NCI-H774 (cell line): ENCODE data around the gene PHACTR1.
"Not testable (repeated sequence)": the region's sequence is repeated elsewhere in the genome, so short reads cannot be mapped to it uniquely, and the experiment has no call there.

ENCODE experiments used
- DNase-seq: peaks from one replicate; lab custom pipeline; 2025; lab: John Stamatoyannopoulos, UW

PHACTR1 gene

DNA sequence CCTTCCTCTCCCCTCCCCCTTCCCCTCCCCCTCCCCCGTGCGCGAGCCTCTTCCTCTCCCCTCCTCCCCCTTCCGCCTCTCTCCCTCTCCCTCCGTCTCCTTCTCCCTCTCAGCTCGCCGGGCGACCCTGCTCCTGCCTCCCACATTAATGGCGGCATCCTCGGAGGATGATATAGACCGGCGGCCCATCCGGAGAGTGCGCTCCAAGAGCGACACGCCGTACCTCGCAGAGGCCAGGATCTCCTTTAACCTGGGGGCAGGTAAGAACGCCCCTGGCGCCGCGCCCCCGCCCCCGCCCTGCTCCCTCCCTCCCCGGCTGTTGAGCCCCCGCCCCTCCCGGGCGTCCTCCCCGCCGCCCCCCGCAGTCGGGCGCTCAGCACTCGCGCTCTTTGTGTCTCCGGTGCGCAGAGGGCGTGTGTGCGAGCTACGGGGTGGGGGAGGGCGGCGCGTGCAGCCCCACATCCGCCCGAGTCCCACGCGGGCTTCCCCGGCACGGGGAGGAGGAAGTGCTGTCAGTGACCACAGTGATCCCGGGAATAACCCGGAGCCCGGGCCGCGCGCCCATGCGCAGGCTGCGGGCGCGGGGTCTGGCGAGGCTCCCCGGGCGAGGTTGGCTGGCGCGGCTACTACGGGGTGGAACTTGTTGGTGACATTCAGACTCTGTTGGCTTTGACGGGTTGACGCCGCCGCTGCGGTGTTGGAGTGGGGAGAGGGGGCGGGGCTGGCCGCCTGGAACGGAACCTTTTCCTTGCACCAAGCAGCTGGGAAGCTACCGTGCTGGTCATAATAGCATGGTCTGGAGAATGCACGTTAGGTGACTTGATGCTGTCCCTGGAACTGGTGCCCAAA lies 33.2 kb downstream of the PHACTR1 start:
- DNase-seq = no peak

DNA sequence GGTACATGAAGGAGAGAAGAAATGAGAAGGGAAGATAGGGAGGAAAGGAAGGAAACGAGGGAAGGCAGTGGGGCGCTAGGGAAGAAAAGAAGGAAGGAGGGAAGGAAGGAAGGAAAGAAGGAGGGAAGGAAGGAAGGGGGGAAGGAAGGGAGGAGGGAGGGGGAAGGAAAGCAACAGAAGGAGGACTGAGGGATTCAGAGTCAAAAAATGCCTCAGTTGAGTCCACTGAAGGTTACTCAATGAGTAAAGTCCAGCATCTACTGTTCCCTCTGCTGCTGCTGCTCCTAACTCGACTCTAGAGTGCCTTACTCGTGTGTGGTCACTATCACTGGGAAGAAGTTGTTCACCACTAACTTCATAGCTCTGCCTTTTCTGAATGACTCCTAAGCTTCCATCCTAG lies 33.8 kb downstream of the PHACTR1 start:
- DNase-seq = no peak

DNA sequence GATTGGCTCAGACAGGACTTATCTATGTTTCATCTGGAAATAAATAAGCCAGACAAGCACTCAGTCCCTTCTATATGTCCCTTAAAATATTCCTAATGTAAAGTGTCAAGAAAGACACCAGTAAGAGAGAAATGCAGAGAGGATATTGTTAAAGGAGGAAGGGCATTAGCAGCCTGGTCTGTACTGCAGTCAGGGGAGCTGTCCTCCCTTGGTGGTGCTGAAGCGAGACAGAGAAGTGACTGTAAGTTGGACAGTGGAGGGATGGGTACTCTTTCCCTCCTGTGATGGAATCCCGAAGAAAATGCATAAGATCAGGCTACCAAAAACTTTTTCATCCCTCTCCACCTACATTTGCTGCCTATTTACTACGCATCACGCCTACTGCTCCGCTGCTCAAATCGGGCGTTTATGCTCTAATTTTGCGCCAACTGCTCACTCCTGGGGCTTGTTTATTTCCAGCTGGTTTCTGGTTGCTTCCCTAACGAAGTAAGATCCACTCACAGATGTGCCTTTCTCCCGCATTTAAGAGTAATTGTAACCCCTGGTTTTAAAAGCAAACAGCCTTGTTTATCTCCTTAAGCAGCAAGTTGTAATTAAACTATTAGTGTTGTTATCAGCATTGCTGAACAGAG lies 35.2 kb downstream of the PHACTR1 start:
- DNase-seq = no peak

DNA sequence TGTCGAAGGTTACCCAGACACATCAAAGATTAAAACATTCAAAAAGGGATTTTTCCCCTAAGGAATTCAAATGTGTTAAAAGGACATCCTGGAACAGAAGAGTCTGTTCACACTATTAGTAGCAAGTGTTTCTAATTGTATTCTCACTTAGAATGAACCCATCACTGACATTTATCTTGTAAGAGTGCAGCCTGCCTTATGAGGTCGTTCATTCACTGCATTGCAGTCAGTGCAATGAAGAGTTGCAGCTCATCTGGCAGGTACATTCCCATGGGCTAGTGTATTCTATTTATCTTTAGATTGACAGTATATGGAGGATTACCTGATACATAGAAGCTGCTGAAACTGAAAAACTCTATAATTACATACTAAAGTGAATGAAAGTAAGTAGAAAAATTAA lies 36.5 kb downstream of the PHACTR1 start:
- no peak for DNase-seq

DNA sequence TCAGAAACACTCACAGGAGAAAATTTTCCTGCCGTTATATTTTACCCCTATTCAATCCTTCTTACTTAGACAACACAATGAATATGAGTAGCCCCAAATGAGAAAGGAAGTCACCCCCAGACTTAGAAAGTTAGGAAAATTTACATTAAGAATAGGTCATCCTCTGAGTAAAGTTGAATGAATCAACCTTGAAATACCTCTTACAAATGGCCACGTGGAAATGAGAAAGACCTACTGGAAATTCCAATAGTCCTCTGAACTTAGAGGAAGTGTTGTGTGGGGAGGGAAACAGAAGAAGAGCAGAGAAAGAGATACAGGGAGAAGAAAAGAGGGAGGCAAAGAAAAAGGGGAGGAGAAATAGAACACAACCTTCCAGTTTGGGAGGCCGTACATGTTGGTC lies 43.7 kb downstream of the PHACTR1 start:
- DNase-seq = no peak

DNA sequence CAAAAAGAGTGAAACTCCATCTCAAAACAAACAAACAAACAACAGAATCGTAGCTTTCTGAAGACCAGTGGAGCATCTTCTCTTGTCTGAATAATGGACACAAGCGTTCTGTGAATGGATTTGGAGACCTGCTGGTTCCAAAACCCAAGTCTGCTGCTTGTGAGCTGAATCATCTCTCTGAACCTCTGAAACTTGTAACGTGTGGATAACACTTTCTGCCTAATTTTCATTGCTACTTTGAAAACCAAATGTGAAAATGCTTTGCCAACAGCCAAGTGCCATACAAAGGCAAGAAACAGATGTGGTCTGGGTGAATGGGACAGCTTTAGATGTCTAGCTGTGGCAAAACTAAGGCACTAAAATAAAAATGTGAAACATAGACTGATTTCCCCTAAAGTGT lies 44.3 kb downstream of the PHACTR1 start:
- no peak for DNase-seq

DNA sequence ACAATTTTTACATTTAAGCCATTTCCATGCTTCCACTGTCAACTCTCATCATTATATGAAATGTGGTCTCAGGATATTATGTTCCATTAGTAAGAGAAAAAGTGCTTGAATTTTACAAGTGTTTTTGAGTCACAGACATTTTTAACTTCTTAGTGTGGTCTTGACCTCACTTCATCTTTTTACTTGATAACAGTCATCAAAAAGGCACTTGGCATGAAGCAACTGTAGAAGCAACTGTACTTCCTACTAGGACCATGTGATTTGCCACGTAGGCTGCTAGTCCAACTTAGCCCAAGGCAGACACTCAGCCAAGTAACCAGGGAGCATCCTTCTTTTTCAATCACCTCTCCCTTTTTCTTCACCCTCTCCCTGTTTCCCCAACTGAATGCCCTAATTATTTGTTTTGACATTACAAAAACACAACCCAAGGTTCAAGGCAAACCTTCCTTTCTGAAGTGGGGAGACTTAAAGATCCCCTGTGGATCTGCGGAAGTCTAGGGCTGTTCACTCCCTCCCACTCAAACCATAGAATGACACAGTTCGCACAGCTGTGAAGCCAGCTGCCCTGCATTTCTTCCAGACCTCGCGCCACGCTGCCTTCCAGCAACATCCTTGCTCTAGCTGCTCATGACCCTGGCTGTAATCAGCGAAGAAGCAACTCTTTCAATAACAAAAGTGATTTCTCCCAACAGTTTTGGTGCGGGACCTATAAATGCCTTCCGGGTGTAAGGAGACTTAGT lies 45.0 kb downstream of the PHACTR1 start:
- no peak for DNase-seq

DNA sequence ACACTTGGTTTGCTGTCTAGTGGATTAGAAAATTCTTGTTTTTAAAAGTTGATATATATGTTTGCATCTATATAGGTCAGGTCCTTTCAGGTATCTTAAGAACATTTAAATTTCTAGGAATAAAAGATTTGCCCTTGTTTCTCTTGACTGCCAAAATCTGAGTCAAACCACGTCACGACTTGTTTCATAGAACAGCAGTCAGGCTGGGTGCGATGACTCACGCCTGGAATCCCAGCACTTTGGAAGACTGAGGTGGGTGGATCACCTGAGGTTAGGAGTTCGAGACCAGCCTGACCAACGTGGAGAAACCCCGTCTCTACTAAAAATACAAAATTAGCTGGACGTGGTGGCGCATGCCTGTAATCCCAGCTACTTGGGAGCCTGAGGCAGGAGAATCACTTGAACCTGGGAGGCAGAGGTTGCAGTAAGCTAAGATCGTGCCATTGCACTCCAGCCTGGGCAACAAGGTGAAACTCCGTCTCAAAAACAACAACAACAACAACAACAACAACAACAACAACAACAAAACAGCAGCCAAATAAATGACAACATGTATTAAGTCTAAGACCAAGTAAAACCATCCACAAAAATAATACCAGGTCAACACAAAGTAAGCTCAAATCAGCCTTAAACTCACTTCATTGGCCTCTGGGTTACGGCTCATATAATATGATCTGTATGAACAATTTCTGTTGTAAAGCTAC lies 46.3 kb downstream of the PHACTR1 start:
- not testable (repeated sequence) for DNase-seq

DNA sequence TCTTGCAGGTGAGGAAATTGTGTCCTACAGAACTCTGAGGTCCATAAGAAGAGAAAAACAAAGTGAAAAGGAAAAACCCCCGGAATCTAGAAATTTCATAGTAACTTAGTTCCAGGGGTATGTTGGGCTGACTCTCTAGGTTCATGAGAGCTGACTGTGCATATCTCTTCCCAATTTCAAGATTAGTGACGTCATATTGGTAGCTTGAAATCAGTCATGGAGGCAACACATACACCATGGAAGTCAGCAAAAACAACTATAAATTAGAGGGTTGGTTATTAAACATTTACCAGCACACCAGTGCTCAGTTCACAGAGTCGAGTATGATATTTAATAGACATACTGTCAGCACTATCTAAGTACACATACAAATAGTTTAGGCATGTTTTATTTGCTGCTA lies 49.8 kb downstream of the PHACTR1 start:
- no peak for DNase-seq

DNA sequence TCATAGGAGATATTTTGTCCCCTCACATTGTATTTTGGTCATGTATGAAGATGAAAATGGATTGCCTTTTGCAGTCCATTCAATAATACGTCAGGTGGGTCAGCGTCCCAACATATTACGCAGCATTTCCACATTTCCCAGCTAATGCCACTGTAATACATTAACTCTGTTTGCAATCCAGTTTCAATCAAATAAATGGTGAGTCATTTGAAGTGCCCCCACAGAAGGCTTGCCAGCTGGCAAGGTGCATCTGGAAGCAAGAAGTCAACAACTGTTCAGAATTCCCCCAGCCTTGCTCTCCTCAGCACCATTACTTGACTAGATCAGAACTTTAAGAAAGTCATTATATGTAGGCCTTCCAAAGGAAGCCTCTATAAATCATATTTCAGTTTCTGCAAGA lies 50.4 kb downstream of the PHACTR1 start:
- DNase-seq = no peak

DNA sequence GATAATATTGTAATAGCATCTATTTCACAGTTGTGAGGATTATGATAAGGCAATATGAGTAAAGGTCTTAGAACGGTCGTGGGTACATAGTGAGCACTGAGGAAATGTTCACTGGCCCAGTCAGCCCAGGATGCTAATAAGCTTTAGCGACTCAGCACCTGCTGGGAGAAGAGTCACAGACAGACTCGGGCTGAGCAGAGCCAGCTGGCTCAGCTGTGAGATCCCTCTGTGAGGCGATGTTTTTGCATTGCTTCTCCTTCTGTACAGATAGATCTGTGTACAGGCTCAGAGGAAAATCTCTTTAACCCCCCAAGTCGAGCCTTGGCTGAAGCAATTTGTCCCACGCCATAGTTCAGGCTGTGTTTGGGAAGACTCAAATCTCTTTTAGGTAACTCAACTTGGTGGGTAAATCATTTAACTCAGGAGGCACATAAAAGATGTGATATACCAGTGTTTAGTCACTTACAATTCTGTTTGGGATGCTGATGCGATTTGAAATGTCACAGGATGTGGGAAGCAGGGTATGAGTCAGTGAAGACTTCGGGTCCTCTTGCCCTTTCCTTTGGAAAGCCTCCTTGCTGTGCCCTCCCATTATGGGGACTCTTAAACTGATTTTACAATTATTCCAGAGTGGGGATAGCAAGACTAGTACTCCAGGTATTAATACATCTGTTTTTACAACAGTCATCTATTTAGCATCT lies 53.1 kb downstream of the PHACTR1 start:
- no peak for DNase-seq

DNA sequence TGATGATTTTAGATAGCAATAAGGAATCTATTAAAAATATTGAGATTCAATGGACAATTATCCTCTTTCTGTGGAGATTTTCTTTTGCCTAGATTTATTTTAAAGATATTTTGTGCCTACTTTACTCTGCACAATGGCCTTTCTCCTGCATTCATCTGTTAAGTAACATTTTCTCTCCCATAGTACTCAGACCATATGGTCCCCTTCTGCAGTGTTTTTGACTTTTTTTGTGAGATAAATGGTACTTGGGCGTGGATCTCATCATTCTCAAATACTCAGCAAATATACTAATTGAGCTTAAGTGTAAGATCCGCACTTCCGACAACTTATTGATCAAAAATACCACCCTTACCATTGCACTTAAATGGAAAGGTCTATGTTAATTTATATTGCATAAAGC lies 55.8 kb downstream of the PHACTR1 start:
- no peak for DNase-seq

DNA sequence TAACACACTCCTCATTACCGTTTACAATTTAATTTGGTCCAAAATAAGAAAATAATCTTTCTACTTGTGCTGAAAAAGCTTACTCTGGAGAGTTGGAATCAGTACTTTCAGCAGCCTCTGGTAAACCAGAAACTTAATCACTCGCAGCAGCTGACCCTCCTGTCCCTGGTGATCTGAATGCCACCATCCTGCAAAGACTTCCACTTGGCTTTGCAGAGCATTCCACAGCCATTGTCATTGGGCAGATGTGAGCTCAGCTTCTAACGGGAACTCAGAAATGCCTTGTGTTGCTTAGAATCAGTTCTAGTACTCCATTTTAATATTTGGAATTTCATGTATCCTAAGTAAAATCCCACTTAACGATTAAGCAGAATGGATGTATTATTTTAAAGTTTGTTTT lies 59.7 kb downstream of the PHACTR1 start:
- DNase-seq = no peak

DNA sequence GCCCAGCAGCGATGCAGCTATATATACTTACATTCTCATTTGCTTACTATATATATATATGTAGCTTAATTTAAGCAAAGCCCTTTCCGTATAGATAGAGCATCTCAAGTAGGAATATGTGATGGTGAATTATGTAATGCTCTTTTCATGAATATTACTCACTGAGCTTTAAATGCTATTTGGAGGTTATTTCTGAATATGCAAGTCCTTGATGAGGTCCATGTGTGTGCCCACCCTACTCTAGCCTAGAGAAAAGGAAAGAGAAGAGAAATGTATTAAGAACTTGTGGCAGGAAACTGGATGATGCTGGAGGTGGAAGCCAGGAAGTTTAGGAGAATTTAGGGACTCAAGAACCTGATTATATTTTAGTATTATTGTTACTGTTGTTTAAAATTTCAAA lies 63.2 kb downstream of the PHACTR1 start:
- DNase-seq = no peak

DNA sequence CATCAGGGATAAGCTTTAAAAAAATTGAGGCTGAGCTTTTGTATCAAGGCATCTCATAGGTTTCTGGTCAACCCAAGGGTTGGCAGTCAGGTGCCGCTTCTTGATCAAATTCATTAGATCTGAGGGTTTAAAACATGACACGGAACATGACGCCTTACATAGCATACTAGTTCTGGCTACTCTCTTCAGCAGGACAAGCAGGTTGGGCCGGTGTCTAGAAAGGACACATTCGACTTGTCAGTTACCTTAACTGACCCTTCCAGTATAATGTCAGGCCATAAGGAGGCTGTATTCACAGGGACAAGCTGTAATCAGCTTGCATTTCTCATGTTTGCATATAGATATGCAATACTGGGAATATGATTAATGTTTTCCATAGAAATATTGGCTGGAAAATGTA lies 65.6 kb downstream of the PHACTR1 start:
- no peak for DNase-seq

DNA sequence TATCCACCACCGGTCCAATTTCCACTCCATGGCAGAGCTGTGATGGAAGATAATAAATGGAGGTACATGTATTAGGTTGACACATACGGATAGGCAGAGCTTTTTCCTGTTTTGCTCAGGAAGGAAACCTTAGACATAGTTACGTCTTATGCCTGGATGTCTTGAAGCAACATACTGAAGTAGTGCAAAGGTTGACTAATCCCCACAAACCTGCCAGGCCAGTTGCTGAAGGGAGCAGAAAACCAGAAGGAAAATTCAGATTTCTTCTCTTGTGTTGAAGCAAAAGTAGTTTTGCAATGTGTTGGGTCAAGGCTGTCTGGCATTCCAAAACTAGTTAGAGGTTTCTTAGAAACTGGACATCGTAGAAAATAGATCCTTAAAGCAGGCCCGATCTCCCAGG lies 68.7 kb downstream of the PHACTR1 start:
- no peak for DNase-seq

DNA sequence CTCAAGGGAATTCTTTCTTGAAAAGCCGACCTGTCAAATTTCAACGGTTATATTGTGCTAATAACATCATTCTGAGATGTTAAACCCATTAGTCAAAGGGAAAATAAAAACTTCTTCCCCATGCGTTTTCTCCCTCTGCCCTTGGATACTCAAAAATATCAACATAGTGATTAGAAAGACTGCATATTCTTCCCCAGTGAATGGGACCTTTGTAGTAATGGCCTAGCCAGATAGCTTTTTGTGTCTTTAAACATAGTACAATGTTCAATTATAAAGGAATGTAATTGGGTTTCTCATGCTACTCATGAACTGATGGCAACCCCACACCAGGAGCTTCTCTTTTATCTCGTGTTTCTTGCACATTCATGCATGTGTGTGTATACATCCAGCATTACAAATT lies 69.4 kb downstream of the PHACTR1 start:
- DNase-seq = no peak

DNA sequence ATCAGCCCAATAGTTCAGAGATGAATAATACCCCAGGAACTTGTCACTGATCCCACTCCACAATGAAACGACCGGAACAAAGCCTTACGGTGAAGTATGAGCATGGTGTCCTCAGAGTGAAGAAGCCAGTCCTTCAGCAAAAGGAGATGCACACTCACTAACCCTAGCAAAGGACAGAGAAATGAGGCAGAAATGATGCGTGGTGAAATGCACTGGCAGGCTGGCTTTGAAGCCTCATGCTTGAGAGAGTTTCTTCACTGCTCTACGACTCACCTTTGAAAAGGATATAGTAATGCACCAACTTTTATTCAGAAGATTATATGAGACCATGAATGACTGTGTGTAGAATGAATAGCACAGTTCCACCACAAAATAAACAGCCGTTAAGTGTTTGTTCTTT lies 74.8 kb downstream of the PHACTR1 start:
- DNase-seq = no peak

DNA sequence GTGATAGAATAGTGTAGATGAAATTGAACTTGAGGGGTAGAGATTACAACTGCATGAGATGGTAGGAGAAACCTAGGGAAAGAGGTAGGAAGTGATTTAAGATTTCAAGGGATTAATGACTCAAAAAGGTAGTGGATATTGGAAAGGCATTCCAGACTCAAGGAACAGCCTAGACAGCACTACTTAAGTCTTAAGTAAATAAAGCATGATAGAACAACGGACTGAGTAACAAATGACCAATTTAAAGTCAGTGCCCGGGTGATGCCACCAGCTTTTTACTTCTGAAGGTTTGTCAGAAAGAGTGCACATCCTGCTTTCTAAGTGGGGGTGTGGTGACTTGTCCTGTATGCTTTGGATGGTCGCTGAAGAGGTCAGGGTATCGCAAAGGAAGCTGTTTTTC lies 81.8 kb downstream of the PHACTR1 start:
- no peak for DNase-seq

DNA sequence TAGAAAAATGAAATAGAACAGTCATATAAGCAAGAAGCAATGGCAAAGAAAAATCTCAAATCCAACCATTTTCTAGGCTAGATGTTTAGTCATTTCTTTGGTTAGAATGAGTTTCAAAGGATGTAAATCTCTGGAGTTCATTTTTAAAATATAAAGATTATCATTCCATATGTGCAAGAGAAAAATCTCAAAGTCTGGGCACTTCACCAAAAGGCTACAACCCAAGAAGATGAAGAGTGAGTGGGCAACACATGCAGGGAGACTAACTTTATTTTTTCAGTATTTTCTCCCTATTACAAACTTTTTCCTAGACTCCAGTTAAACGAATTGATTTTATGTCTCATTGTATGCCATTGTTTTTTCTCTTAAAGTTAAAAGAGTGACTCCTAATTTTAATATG lies 83.6 kb downstream of the PHACTR1 start:
- DNase-seq = no peak

DNA sequence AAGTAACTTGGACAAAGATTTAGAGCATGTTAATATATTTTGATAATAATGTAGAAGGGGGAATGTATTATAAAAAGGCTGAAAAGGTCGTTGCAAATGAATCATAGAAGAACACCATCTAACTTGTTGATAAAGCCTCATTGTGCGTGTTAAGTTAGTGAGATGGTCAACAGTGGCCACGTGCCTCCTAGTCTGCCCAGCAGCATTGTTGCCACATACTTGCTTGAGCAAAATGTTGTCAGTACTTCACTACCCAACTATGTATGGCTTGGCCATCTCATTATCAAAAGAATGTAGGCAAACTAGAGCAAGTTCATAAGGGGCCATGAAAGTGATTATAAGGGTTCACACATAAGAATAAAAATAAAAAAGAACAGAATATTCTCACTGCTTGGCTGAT lies 84.6 kb downstream of the PHACTR1 start:
- DNase-seq = no peak

DNA sequence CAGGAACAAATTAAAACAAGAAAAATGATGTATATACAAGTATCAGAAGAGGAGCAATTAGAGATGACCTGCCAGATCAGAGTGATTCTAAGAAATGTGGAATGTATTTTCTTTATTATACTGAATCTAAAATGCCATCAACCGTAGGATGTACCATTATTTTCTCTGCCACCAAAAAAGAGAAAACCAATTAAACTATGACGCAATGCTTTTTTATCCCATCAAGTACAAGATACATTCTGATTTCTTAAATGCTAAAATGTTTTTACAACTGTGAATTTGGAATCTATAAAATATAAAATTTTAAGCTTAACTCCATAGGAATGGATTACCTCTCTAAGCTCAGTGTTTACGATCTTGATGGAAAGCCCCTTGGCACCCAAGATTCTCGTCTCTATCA lies 85.9 kb downstream of the PHACTR1 start:
- no peak for DNase-seq
